ENCODE data around the gene DEGS2. TPM values are rescaled to one million over a fixed set of nuclear protein-coding genes. Genes with fewer than 3 reads are reported as not detected.

The DEGS2 gene
- total RNA-seq, 1 experiment from 2014 or later: 1.6 TPM

DNA sequence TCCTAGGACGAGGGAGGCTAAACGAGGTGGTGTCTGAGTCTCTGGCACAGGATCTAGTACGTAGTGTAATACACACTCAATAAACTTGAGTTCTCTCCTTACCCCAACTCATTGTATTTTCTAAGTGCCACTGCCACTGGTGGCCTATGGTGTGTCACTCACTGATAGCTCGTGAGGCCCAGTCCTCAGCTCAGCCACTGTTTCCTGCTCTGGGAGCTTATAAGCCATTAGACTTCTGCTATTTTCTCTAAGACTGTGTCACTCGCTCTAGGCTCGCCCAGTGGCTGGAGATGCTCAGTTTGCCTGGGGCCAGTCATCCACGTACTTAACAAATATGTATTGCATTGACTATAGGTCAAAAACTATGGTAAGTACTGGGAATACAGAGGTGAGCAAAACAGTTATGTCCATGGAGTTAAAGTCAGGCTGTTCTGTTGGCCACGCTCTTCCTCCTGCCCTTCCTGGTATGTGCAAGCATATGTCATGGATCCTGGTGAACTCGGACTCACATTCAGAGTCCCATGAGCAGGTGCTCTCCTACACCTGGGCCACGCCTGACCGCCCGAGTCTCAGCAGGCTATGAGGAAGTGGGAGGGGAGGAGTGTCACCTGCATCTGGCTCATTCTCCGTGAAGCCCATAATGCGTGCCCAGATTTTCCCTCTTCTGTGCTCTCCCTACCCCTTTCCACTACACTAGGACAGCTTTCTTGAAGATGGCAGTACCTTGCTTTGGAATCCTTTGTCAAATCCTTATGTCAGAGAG, 41.6 kb downstream of the DEGS2 start:
- no peak for ATAC-seq
- DNase-seq: no peak
- TF ChIP-seq, protein P1, sequence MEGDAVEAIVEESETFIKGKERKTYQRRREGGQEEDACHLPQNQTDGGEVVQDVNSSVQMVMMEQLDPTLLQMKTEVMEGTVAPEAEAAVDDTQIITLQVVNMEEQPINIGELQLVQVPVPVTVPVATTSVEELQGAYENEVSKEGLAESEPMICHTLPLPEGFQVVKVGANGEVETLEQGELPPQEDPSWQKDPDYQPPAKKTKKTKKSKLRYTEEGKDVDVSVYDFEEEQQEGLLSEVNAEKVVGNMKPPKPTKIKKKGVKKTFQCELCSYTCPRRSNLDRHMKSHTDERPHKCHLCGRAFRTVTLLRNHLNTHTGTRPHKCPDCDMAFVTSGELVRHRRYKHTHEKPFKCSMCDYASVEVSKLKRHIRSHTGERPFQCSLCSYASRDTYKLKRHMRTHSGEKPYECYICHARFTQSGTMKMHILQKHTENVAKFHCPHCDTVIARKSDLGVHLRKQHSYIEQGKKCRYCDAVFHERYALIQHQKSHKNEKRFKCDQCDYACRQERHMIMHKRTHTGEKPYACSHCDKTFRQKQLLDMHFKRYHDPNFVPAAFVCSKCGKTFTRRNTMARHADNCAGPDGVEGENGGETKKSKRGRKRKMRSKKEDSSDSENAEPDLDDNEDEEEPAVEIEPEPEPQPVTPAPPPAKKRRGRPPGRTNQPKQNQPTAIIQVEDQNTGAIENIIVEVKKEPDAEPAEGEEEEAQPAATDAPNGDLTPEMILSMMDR (conservative IDR thresholded peaks at IDR 0.05; ENCODE audit: low read depth, low read length): no peak
- TF ChIP-seq EZH2 (IDR thresholded peaks at IDR 0.05; ENCODE audit: low read length, unreplicated experiment): no peak
- TF ChIP-seq EZH2phosphoT487 (IDR thresholded peaks at IDR 0.05; ENCODE audit: borderline replicate concordance, low read length): no peak
- Histone ChIP-seq H2AFZ (ENCODE audit: low read length) (no peak overlapping the region), H3K4me3 (ENCODE audit: low read length) (no peak overlapping the region), H4K20me1 (ENCODE audit: low read length) (no peaks in the 10 kb centered on the region), H3K36me3 (ENCODE audit: low read depth, low read length) (no peaks in the 10 kb centered on the region), H3F3A (ENCODE audit: low read length, unreplicated experiment) (no peaks in the 10 kb centered on the region), H3K79me2 (ENCODE audit: low read length) (no peaks in the 10 kb centered on the region), H3K9me3 (ENCODE audit: low read length) (no peaks in the 10 kb centered on the region), H3K27me3 (ENCODE audit: low read length) (no peaks in the 10 kb centered on the region), H3K4me1 (ENCODE audit: insufficient read depth, low read length) (no peaks in the 10 kb centered on the region), H3K9me2 (replicated peaks; ENCODE audit: low read length) (no peaks in the 10 kb centered on the region), H3K4me2 (ENCODE audit: low read length) (no peak overlapping the region), H3K27ac (ENCODE audit: low read length) (no peak overlapping the region), H3K9ac (ENCODE audit: low read length) (no peak overlapping the region)
- BruUV-seq (replicated peaks): no TSS peak
- CTCF ChIA-PET: no interaction called here
- POLR2A ChIA-PET (ENCODE audit: unreplicated experiment): interaction anchor here (0.5 kb wide), 1 partner anchor 43 kb away, joined by 3 read pairs; no protein-coding TSS in a partner anchor
- intact Hi-C loops (cut with micrococcal nuclease): no loop called here

DNA sequence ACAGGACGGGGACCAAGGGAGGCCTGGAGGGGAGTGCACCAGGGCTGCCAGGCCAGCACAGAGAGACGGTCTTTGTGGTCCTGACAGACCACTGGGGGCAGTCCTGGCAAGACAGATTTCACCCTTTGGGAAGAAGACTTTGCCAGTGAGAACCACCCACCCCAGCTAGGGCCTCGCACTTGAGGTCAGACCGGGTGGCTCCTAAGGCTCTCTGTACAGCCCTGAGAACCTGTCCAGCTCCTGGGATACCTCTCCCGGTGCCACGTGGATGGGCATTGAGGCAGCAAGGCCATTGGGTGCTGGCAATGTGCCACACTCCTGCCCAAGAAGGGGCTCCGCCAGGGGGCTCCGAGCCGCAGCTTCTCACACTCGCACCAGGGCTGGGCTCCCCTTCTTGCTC, 42.4 kb downstream of the DEGS2 start:
- Histone ChIP-seq H2AFZ (ENCODE audit: low read length) (no peak overlapping the region), H3K27me3 (ENCODE audit: low read length) (no peaks in the 10 kb centered on the region), H4K20me1 (ENCODE audit: low read length) (no peaks in the 10 kb centered on the region), H3K4me2 (ENCODE audit: low read length) (no peak overlapping the region), H3K9ac (ENCODE audit: low read length) (no peak overlapping the region), H3K36me3 (ENCODE audit: low read depth, low read length) (no peaks in the 10 kb centered on the region), H3K79me2 (ENCODE audit: low read length) (no peaks in the 10 kb centered on the region), H3K27ac (ENCODE audit: low read length) (no peak overlapping the region), H3K9me3 (ENCODE audit: low read length) (no peaks in the 10 kb centered on the region), H3K4me3 (ENCODE audit: low read length) (no peak overlapping the region), H3K9me2 (replicated peaks; ENCODE audit: low read length) (no peaks in the 10 kb centered on the region), H3F3A (ENCODE audit: low read length, unreplicated experiment) (no peaks in the 10 kb centered on the region), H3K4me1 (ENCODE audit: insufficient read depth, low read length) (no peaks in the 10 kb centered on the region)
- no peak for ATAC-seq
- intact Hi-C loops (cut with micrococcal nuclease): no loop called here
- DNase-seq: no peak
- POLR2A ChIA-PET (ENCODE audit: unreplicated experiment): no interaction called here
- no TSS peak for BruUV-seq (replicated peaks)
- CTCF ChIA-PET: no interaction called here
- no peak for TF ChIP-seq EZH2phosphoT487 (IDR thresholded peaks at IDR 0.05; ENCODE audit: borderline replicate concordance, low read length)
- TF ChIP-seq EZH2 (IDR thresholded peaks at IDR 0.05; ENCODE audit: low read length, unreplicated experiment): no peak
- TF ChIP-seq, protein P1 (conservative IDR thresholded peaks at IDR 0.05; ENCODE audit: low read depth, low read length): no peak

DNA sequence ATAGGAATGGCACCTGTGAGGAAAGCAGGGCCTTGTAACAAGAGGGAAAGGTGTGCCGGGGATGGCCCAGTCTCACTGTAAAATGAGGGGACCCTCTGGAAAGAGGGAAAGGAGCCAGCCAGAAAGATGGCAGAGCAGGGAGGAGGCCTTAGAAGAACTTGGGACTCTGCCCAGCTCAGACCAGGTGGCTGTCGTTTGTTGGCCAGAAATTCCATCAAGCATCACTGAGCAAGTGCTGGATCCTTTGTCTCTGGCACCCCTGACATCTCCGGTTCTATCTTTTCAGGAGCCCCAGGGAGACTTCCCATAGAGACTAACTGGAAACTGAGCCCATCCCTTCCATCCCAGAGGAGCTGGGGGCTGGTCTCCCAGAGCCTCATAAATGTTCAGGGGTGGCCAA, 43.3 kb downstream of the DEGS2 start:
- POLR2A ChIA-PET (ENCODE audit: unreplicated experiment): no interaction called here
- Histone ChIP-seq H3K27me3 (ENCODE audit: low read length) (no peaks in the 10 kb centered on the region), H2AFZ (ENCODE audit: low read length) (no peak overlapping the region), H3K4me3 (ENCODE audit: low read length) (no peak overlapping the region), H3K9me3 (ENCODE audit: low read length) (no peaks in the 10 kb centered on the region), H3K9ac (ENCODE audit: low read length) (no peak overlapping the region), H3K27ac (ENCODE audit: low read length) (no peak overlapping the region), H3K36me3 (ENCODE audit: low read depth, low read length) (no peaks in the 10 kb centered on the region), H3K79me2 (ENCODE audit: low read length) (no peaks in the 10 kb centered on the region), H3K4me2 (ENCODE audit: low read length) (no peak overlapping the region), H3K9me2 (replicated peaks; ENCODE audit: low read length) (no peaks in the 10 kb centered on the region), H4K20me1 (ENCODE audit: low read length) (no peaks in the 10 kb centered on the region), H3K4me1 (ENCODE audit: insufficient read depth, low read length) (no peaks in the 10 kb centered on the region), H3F3A (ENCODE audit: low read length, unreplicated experiment) (no peaks in the 10 kb centered on the region)
- ATAC-seq (no peak), DNase-seq (no peak)
- BruUV-seq (replicated peaks): no TSS peak
- CTCF ChIA-PET: no interaction called here
- intact Hi-C loops (cut with micrococcal nuclease): no loop called here
- TF ChIP-seq EZH2 (IDR thresholded peaks at IDR 0.05; ENCODE audit: low read length, unreplicated experiment): no peak
- TF ChIP-seq, protein P1 (conservative IDR thresholded peaks at IDR 0.05; ENCODE audit: low read depth, low read length): no peak
- no peak for TF ChIP-seq EZH2phosphoT487 (IDR thresholded peaks at IDR 0.05; ENCODE audit: borderline replicate concordance, low read length)

Data from PC-3 (cell line).